HG03103 (cell line): Measurements from ENCODE around the gene PON2.

Source experiments
- ATAC-seq: cut with Tn5 transposase; IDR thresholded peaks from one replicate; pipeline ENCODE4 v1.9.1; 2021; ENCODE audit warnings: low read depth; ENCODE audit not compliant: unreplicated experiment

Gene PON2

GRCh38 chr7:95446618-95447017, 11.8 kb upstream of the PON2 start:
- ATAC-seq, result no peak

GRCh38 chr7:95444796-95445195, 10.0 kb upstream of the PON2 start:
- no peak for ATAC-seq

- no peak for ATAC-seq
Observed at GRCh38 chr7:95441042-95441823, 6.4 kb upstream of the PON2 start.

- no peak for ATAC-seq
Observed at GRCh38 chr7:95440394-95441038, 5.7 kb upstream of the PON2 start.

- no peak for ATAC-seq
Observed at GRCh38 chr7:95436407-95436806, 1.6 kb upstream of the PON2 start.

GRCh38 chr7:95435422-95435780, 573 bp upstream of the PON2 start:
- no peak for ATAC-seq

GRCh38 chr7:95433952-95434556, 774 bp downstream of the PON2 start:
- no peak for ATAC-seq

- no peak for ATAC-seq
Observed at GRCh38 chr7:95433129-95433528, 1.7 kb downstream of the PON2 start.

- ATAC-seq, result no peak
Observed at GRCh38 chr7:95432606-95433005, 2.2 kb downstream of the PON2 start.

GRCh38 chr7:95430864-95431263, 4.0 kb downstream of the PON2 start:
- ATAC-seq, result no peak

GRCh38 chr7:95429241-95429990, 5.4 kb downstream of the PON2 start:
- no peak for ATAC-seq

- no peak for ATAC-seq
Observed at GRCh38 chr7:95427914-95428516, 6.8 kb downstream of the PON2 start.

- ATAC-seq, result no peak
Observed at GRCh38 chr7:95427166-95427565, 7.7 kb downstream of the PON2 start.

GRCh38 chr7:95425694-95426093, 9.1 kb downstream of the PON2 start:
- ATAC-seq, result no peak

GRCh38 chr7:95424716-95425115, 10.1 kb downstream of the PON2 start:
- no peak for ATAC-seq

GRCh38 chr7:95421847-95422444, 12.9 kb downstream of the PON2 start:
- no peak for ATAC-seq

GRCh38 chr7:95421000-95421846, 13.6 kb downstream of the PON2 start:
- ATAC-seq, result no peak

GRCh38 chr7:95412075-95412474, 22.8 kb downstream of the PON2 start:
- ATAC-seq, result no peak

- ATAC-seq, result no peak
Observed at GRCh38 chr7:95411666-95412065, 23.2 kb downstream of the PON2 start.

GRCh38 chr7:95411036-95411435, 23.8 kb downstream of the PON2 start:
- ATAC-seq, result no peak
